GF-D8 (cell line): Measurements from ENCODE around the gene MCAT.

Experiments
- DNase-seq: peaks from one replicate; lab custom pipeline; 2025; lab: John Stamatoyannopoulos, UW

Gene MCAT

DNA sequence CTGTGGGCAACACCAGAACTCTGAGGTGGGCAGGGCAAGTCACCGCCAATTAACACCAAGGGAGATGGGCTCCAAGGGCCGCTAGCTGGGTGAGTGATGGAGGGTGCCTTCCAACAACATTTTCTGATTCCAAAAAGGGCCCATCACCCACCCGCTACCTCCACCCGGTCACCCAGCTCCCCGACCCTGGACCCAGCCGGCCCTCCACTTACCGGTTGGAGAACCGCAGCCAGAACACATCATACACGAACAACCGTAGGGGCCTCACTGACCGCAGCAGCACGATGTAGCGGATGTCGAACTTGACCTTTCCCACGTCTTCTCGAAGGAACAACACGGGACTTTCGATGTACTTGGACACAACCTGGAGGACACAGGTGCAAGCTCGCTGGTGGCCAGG is 29.0 kb upstream of the MCAT start:
- no peak for DNase-seq

DNA sequence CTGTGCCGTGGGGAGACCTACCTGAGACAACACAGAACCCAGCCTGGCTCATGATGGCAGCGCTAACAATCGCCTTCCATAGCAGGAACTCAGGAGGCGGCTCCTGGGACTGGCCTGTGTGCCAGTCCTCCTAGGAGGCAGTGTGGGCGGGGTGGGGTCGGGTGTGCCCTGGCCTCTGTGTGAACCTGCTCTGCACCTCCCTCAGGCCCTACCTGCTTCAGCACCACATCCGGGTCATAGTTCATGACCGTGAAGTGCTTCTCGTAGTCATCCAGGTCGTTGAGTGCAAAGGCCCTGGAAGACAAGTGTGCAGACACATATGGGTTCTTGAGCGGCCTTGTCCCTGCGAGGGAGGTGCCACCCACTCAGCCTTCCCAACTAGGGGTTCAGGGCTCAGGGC is 28.4 kb upstream of the MCAT start:
- no peak for DNase-seq

GRCh38 chr22:43171019-43171491 is 27.9 kb upstream of the MCAT start:
- DNase-seq, result no peak

DNA sequence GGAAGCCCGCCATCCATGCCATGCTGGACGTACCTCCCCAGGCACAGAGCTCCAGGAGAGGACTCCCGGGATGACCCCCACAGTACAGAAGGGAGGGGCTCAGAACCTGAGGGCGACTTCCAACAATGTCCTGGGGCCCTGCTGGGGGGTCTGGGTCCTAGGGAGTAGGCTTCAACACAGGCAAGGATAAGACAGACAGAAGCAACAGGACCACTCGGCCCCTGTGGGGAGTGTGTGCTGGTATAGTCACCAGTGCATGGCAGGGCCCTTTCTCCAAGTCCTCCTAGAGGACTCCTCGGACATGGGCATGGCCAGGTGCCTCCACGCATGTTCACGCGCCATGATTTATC is 26.9 kb upstream of the MCAT start:
- no peak for DNase-seq

DNA sequence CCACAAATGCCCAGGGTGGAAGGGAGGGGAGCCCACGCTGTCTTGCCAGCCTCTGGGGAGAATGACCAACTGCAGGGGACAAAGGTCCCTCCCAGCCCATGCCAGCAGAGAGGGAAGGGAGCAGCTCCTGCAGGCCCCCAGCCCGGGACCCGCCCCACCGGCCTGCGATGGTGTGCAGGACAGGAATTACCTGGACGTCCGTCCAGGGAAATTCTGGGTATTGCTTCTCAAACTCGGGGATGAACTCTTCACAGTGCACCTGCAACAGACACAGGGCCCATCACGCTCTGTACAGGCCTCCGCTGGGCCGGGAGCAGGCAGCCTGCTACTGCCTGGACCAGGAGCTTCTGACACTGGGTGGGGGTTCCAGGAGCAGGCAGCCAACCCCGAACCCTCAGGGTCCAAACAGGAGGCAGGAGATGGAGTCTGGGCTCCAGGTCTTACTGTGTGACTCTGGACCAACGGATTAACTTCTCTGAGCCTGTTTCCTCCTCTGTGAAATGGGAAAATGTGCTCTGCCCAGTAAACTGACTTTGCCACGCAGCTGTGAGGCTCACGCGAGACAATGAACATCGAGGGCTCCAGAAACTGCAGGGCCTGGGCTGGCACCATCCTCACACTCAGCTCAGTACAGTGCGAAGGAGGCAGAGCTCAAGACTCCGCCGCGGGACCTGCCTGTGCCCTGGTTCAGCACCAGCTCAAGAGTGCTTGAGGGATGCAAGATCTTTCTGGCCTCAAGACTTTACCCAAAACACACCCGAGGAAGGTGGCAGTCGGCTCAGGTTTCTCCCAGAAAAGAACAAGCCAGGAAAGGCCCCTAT is 26.3 kb upstream of the MCAT start:
- no peak for DNase-seq

DNA sequence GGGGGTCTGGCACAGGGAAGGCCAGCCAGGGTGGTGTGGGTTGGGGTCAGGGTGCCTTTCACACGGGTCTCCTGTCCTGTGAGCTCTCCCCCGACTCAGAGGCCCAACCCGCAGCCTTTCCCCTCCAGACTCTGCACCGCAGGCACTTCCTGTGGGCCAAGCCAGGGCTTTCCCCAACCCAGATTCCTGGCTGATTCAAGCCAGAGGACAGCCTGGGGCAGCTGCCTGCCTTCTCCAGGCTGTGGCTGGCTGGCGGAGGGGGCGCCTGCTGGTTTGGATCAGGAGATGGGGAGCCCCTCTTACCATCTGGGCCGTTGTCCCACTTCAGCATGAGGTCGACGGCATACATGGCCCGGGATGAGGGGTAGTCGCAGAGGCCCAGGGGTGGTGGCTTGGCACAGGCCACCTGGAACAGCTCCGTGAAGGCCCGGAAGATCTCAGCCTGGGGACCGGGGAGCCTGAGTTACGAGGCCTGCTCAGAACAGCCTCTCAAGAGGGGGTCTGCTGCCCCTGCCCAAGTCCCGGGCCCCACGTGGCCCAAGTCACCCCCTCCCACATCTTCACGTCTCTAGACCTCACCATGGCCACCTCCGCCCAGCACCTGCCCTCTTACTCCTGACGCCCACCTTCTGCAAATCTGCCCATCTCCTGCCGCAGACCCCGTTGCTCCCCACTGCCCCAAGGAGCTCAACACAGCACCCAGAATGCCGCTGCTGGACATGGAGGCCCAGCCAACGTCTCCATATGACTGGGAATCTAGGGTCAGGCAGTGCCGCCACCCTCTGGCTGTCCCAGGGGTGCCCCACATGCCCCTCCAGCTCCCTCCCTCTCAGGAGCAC is 25.5 kb upstream of the MCAT start:
- DNase-seq, result no peak

GRCh38 chr22:43167001-43167589 is 23.9 kb upstream of the MCAT start:
- DNase-seq, result no peak

DNA sequence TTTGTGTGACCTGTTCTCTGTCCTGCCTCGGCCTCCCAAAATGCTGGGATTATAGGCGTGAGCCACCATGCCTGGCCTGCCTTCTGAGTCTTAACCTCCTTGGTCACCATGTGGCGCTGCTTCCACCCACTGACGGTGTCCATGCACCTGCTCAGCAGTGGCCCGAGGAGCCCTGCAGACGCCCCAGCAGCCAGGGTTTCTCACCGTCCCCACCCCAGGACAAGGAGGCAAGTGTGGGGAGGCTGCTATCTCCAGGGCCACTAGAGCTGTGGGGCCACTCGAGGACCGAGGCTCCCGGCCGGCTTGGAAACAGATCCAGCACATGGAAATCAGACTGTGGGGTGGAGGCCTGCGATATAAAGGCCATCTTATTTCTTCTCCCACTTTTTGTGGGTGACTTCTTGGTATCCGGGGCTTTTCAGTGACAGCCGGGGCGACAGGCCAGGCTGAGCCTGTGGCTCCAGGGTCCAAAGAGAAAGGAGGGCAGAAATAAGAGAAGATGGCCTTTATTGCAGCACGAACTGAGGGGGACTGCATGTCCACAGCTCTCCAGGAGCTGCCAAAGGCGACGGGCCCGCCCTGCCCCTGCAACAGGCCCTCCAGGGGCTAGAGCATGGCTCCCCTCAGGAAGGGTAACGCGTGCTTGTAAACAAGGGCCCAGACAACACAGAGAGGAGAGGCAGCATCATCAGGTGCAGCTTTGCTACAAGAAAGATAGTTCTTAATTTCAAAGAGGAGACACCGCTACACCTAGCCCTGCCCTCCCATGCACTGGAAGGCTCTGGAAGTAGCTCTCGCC is 23.1 kb upstream of the MCAT start:
- DNase-seq, result no peak

DNA sequence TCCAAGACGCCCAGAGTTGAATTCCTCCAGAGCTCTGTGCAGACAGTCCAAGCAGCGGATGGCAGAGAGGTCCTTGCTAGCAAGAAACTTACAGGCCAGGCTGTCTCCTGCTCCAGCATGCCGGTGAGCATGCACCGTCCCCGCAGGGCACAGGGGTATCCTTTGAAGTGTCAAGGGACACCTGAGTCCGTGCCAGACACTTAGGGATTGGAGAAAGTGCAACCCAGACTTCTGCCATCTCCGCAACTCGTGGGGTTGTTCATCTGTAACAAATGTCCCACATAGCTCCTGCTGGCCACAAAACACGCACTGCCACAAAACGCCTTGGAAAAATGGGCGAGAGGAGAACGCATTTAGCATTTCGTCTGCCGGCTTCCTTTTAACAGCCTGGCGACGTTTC is 21.4 kb upstream of the MCAT start:
- DNase-seq, result no peak

- DNase-seq, result no peak
These were observed 20.1 kb upstream of the MCAT start for GRCh38 chr22:43163241-43163795.

DNA sequence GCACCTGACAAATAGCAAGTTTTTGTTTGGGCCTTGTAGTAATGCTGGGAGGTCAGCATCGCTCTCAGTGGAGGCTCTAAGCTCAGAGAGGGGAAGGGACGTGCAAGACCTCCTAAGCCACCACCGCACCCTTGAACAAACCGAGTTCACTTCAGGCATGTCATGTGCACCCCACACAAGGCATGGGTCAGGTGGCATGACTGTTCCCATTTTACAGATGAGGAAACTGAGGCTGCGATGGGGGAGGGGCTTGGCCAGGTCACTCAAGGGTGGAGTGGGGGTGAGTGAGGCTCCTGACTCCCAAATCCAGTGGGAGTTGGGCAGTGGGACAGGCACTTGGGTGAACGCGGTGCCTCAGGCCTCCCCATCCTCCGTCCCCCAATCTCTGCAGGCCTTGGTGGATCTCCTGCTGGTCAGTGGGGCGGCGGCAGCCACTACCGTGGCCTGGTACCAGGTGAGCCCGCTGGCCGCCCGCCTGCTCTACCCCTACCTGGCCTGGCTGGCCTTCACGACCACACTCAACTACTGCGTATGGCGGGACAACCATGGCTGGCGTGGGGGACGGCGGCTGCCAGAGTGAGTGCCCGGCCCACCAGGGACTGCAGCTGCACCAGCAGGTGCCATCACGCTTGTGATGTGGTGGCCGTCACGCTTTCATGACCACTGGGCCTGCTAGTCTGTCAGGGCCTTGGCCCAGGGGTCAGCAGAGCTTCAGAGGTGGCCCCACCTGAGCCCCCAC is 19.4 kb upstream of the MCAT start:
- no peak for DNase-seq

GRCh38 chr22:43160497-43161126 is 17.4 kb upstream of the MCAT start:
- DNase-seq, result no peak

- DNase-seq, result no peak
These were observed 16.4 kb upstream of the MCAT start for GRCh38 chr22:43159484-43160178.

DNA sequence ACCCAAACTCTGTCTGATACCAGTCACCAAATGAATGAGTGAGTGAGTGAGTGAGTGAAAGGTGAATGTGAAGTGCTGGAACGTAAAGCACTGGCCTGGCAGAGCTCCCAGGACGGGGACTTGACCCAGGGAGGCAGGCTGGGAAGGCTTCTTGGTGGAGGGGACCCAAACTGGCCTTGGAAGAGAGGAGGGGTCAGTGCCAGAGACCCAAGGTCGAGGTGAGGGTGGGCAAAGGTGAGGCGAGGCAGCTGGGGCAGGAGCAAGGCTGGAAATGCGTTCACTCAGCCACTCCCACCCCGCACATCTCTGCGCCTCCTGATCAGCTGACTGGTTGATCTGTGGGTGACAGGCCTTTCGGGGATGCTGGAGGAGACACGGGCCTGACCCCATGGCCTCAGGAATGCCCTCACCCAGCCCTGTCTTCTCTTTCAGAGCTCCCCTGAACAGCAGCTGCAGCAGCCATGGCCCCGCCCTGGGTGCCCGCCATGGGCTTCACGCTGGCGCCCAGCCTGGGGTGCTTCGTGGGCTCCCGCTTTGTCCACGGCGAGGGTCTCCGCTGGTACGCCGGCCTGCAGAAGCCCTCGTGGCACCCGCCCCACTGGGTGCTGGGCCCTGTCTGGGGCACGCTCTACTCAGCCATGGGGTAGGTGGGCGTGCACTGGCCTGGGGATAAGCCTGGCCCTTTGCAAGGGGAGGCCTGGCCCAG is 15.7 kb upstream of the MCAT start:
- DNase-seq, result no peak

DNA sequence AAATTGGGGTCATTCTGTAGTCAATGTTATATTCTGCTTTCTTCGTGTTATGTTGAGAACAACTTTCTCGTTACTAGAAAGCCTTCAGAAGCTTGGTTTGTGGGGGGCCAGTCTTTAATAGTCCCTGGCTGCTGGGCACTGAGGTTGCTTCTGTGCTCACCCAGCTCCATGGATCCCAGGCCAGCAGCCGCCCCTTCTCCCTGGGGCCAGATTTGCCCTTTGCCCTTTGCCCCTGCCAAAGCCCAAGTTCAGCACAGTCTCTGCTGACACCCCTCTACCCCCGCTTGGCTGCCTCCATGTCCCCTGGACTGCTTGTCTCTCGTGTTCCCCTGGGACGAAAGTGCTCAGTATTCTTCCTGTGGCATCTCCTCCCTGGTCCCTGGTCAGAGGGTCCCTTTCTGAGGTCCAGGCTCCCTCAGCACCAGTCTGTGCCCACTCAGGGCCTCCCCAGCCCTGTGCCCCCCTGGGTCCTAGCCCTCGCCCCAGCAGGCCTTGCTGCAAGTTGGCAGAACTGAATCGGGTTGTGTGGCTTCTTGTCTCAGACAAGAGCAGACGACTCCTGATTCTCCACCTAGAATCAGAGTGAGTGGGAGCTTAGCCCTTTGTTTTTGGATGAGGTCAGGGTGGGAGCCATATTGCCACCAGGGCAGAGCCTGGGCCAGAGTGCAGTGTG is 14.8 kb upstream of the MCAT start:
- no peak for DNase-seq

DNA sequence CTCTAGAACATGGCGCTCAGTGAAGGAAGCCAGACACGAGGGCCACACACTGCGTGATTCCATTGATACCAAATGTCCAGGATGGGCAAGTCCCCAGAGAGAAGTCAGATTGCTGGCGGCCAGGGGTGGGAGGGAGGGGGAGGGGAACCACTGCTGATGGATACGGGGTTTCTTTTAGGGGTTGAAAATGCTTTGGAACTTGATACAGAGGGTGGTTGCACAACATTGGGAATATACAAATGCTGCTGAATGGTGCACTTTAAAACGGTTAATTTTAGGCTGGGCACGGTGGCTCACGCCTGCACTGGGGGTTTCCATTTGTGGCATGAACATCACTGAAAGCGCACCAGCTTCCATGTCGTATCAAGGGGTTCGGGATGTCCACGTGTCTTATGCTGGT is 13.2 kb upstream of the MCAT start:
- no peak for DNase-seq

DNA sequence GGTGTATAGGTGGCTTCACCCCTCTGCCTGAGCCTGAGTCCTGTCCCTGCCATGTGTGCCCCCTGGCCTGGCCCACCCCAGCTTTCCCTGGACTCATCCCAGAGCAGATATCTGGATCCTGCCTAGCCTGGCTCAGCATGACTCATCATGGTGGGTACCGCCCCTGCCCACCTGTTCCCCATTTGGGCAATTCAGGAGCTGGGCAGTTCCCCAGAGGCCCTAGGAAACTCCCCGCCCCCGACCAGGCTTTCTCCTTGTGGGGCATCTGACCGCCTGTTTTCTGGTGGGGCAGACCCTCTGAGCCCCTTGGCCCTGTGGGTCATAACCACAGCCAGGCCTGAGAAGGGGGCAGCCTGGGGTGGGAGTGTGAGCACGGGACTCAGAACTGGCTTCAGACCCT is 12.6 kb upstream of the MCAT start:
- no peak for DNase-seq

DNA sequence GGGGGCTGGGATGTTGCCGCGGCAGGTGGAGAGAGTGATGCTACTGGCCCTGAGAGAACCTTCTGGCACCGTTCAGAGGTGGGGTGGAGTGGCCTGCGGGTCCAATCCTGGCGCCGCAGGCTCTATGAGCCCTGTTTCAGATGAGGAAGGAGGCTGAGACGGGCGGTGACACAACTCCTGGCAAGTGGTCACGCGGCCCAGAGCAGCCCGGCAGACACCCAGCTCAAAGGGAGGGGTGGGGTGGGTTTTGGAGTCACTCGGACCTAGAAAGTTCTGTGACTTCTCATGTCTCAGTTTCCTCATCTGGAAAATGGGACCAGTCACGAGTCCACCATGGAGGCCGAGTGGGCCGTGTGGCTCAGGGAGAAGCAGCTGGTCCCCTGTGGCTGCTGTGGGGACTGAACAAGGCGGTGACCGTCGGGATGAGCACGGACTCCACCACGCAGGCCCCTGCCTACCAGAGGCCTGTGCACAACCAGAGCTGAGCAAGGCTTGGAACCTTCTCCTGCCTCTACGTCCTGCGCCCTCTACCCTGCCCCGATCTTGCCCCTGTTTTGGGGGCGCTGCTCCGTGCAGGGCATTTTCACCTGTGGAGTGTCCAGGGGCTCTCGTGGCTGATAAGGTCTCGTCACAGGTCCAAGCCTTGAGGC is 11.8 kb upstream of the MCAT start:
- DNase-seq, result no peak
